Measurements from ENCODE around the gene COBL.
"Not testable (repeated sequence)": the region's sequence is repeated elsewhere in the genome, so short reads cannot be mapped to it uniquely, and the experiment has no call there.

The COBL gene

GRCh38 chr7:51229620-51230323 is 86.8 kb downstream of the COBL start:
- DNase-seq (ENCODE audit: low read depth), result no peak

- no peak for DNase-seq (ENCODE audit: low read depth)
Measured at GRCh38 chr7:51229106-51229537, 87.5 kb downstream of the COBL start.

- DNase-seq (ENCODE audit: low read depth), result no peak
Measured at GRCh38 chr7:51228386-51228958, 88.1 kb downstream of the COBL start.

GRCh38 chr7:51227861-51228260 is 88.7 kb downstream of the COBL start:
- no peak for DNase-seq (ENCODE audit: low read depth)

- no peak for DNase-seq (ENCODE audit: low read depth)
Measured at GRCh38 chr7:51226916-51227535, 89.6 kb downstream of the COBL start.

GRCh38 chr7:51226063-51226755 is 90.4 kb downstream of the COBL start:
- DNase-seq (ENCODE audit: low read depth), result no peak

- DNase-seq (ENCODE audit: low read depth), result no peak
Measured at GRCh38 chr7:51224811-51225595, 91.6 kb downstream of the COBL start.

GRCh38 chr7:51223505-51223904 is 93.1 kb downstream of the COBL start:
- DNase-seq (ENCODE audit: low read depth), result no peak

GRCh38 chr7:51222916-51223315 is 93.7 kb downstream of the COBL start:
- DNase-seq (ENCODE audit: low read depth), result no peak

- no peak for DNase-seq (ENCODE audit: low read depth)
Measured at GRCh38 chr7:51220226-51220625, 96.4 kb downstream of the COBL start.

GRCh38 chr7:51219261-51219988 is 97.2 kb downstream of the COBL start:
- DNase-seq (ENCODE audit: low read depth), result no peak

GRCh38 chr7:51217804-51218203 is 98.8 kb downstream of the COBL start:
- DNase-seq (ENCODE audit: low read depth), result no peak

- DNase-seq (ENCODE audit: low read depth), result no peak
Measured at GRCh38 chr7:51214098-51214497, 102.5 kb downstream of the COBL start.

- DNase-seq (ENCODE audit: low read depth), result no peak
Measured at GRCh38 chr7:51213618-51214017, 103.0 kb downstream of the COBL start.

GRCh38 chr7:51210766-51211165 is 105.8 kb downstream of the COBL start:
- no peak for DNase-seq (ENCODE audit: low read depth)

- no peak for DNase-seq (ENCODE audit: low read depth)
Measured at GRCh38 chr7:51209426-51209825, 107.2 kb downstream of the COBL start.

GRCh38 chr7:51208125-51208524 is 108.5 kb downstream of the COBL start:
- not testable (repeated sequence) for DNase-seq (ENCODE audit: low read depth)

- DNase-seq (ENCODE audit: low read depth), result no peak
Measured at GRCh38 chr7:51198654-51199053, 118.0 kb downstream of the COBL start.

GRCh38 chr7:51190969-51191368 is 125.6 kb downstream of the COBL start:
- DNase-seq (ENCODE audit: low read depth), result no peak

- no peak for DNase-seq (ENCODE audit: low read depth)
Measured at GRCh38 chr7:51189777-51190176, 126.8 kb downstream of the COBL start.

- DNase-seq (ENCODE audit: low read depth), result no peak
Measured at GRCh38 chr7:51188987-51189386, 127.6 kb downstream of the COBL start.
